Measurements from ENCODE around the gene SHISAL1. TPM values are rescaled to one million over a fixed set of nuclear protein-coding genes. Genes with fewer than 3 reads are reported as not detected.

Gene SHISAL1
- total RNA-seq, 1 donor from 2014 or later: 7.6 TPM

DNA sequence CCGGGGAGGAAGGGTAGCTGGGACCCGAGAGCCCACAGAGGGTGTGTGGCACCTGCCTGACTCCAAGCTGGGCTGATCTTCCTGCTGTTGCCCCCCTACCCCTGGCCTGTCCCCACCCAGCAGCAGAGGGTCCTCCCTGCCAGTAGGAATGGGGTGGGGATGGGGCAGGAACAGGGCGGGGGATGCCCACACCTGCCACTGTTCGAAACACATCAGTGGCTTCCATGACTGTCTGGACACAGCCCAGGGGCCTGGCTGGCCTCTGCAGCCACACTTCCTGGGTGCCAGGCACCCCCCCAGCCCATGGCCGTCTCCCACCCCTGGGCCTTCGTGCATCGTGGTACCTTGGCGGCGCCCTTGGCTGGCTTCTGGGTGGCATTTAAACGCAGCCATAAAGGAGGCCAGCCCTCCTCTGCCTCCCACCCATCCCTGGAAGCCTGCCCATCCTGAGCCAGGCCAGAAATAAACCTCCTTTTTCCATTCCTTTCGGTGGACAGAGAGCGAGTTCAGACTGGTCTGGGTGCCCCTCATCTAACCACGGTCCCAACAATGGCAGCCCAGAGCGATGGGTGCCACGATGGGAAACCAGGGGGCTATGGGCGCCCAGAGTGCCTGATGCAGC, 745 bp upstream of the SHISAL1 start:
- Histone ChIP-seq H3K4me1 (peaks cover 48% of the 10 kb centered on the region), H3K27ac (peak overlapping the region; percentile 92), H3K27me3 (no peaks in the 10 kb centered on the region), H3K4me3 (peak overlapping the region in 1 of 2 donors; percentile 45), H3K36me3 (no peaks in the 10 kb centered on the region), H3K9me3 (no peaks in the 10 kb centered on the region)
- TF ChIP-seq, protein P1, sequence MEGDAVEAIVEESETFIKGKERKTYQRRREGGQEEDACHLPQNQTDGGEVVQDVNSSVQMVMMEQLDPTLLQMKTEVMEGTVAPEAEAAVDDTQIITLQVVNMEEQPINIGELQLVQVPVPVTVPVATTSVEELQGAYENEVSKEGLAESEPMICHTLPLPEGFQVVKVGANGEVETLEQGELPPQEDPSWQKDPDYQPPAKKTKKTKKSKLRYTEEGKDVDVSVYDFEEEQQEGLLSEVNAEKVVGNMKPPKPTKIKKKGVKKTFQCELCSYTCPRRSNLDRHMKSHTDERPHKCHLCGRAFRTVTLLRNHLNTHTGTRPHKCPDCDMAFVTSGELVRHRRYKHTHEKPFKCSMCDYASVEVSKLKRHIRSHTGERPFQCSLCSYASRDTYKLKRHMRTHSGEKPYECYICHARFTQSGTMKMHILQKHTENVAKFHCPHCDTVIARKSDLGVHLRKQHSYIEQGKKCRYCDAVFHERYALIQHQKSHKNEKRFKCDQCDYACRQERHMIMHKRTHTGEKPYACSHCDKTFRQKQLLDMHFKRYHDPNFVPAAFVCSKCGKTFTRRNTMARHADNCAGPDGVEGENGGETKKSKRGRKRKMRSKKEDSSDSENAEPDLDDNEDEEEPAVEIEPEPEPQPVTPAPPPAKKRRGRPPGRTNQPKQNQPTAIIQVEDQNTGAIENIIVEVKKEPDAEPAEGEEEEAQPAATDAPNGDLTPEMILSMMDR (IDR thresholded peaks at IDR 0.05): no peak
- TF ChIP-seq POLR2A (IDR thresholded peaks at IDR 0.05) (no peak), POLR2AphosphoS5 (IDR thresholded peaks at IDR 0.05; ENCODE audit: insufficient read depth in 1 of 2, low read depth in 1 of 2) (no peak)
- intact Hi-C loops (cut with DNase I): no loop called here
- no peak for DNase-seq (ENCODE audit: extremely low spot score in 2 of 2)

GRCh38 chr22:44311855-44312170, 938 bp downstream of the SHISAL1 start:
- intact Hi-C loops (cut with DNase I): no loop called here
- TF ChIP-seq, protein P1 (IDR thresholded peaks at IDR 0.05): no peak
- TF ChIP-seq POLR2A (IDR thresholded peaks at IDR 0.05) (no peak), POLR2AphosphoS5 (IDR thresholded peaks at IDR 0.05; ENCODE audit: insufficient read depth in 1 of 2, low read depth in 1 of 2) (peak in 1 of 2 donors; percentile 41)
- H3K4me3 ChIP-seq: peak overlapping the region; percentile 27 to 45
- H3K27me3 ChIP-seq: no peaks in the 10 kb centered on the region
- no peak for DNase-seq (ENCODE audit: extremely low spot score in 2 of 2)
- H3K9me3 ChIP-seq: no peaks in the 10 kb centered on the region
- no peaks in the 10 kb centered on the region for H3K36me3 ChIP-seq
- peaks cover 61% of the 10 kb centered on the region for H3K4me1 ChIP-seq
- peak overlapping the region; percentile 92 for H3K27ac ChIP-seq

DNA sequence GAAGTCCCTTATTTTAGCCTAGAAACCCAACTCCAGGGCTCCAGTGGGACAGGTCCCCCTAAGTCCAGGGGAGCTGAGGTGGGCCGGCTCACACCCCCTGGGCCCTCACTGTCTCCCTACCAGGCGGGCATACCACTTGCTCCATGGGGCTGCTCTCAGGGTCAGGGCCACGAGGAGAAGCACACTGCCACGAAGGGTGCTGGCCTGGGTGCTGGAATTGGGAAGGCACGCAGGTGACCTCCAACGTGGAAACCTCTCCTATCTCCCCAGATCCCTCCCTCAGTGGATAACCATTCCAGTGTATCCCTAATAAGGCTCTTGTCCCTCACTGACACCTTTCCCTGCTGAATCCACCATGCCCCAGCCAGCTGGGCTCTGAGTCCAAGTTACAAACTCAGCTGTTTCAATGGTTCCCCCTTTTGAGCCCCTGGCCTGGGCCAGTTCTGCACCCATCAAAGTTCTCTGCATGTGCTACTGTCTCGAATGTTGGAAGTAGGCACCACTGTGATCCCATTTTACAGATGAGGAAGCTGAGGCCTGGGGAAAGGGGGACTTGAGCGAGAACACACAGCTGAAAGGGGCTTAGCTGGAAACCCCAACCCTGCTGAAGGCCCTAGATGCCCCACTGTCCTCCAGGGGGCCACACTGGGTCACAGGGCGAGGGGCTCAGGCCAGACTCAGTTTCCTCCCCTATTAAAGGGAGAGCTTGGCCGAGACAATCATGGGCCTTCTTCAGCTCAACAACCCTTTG, 1.5 kb downstream of the SHISAL1 start:
- H3K36me3 ChIP-seq: no peaks in the 10 kb centered on the region
- peaks cover 61% of the 10 kb centered on the region for H3K4me1 ChIP-seq
- DNase-seq (ENCODE audit: extremely low spot score in 2 of 2): no peak
- no peaks in the 10 kb centered on the region for H3K27me3 ChIP-seq
- intact Hi-C loops (cut with DNase I): no loop called here
- H3K4me3 ChIP-seq: peak overlapping the region; percentile 10 to 45
- TF ChIP-seq, protein P1 (IDR thresholded peaks at IDR 0.05): no peak
- TF ChIP-seq POLR2AphosphoS5 (IDR thresholded peaks at IDR 0.05; ENCODE audit: insufficient read depth in 1 of 2, low read depth in 1 of 2): no peak
- TF ChIP-seq POLR2A (IDR thresholded peaks at IDR 0.05): no peak
- H3K9me3 ChIP-seq: no peaks in the 10 kb centered on the region
- peak overlapping the region; percentile 92 for H3K27ac ChIP-seq

- Histone ChIP-seq H3K36me3 (no peaks in the 10 kb centered on the region), H3K27ac (peak overlapping the region; percentile 92), H3K4me1 (peaks cover 77% of the 10 kb centered on the region), H3K9me3 (no peaks in the 10 kb centered on the region), H3K4me3 (peak overlapping the region in 1 of 2 donors; percentile 34), H3K27me3 (no peaks in the 10 kb centered on the region)
- DNase-seq (ENCODE audit: extremely low spot score in 2 of 2): no peak
- TF ChIP-seq, protein P1 (IDR thresholded peaks at IDR 0.05): no peak
- intact Hi-C loops (cut with DNase I): no loop called here
These were observed 3.1 kb downstream of the SHISAL1 start for GRCh38 chr22:44309647-44310046.

- Histone ChIP-seq H3K36me3 (no peaks in the 10 kb centered on the region), H3K4me1 (peaks cover 83% of the 10 kb centered on the region), H3K9me3 (no peaks in the 10 kb centered on the region), H3K27ac (peak overlapping the region; percentile 92), H3K27me3 (no peaks in the 10 kb centered on the region), H3K4me3 (peak overlapping the region in 1 of 2 donors; percentile 34)
- no peak for DNase-seq (ENCODE audit: extremely low spot score in 2 of 2)
- intact Hi-C loops (cut with DNase I): no loop called here
- TF ChIP-seq POLR2A (IDR thresholded peaks at IDR 0.05) (no peak), POLR2AphosphoS5 (IDR thresholded peaks at IDR 0.05; ENCODE audit: insufficient read depth in 1 of 2, low read depth in 1 of 2) (peak in 1 of 2 donors; percentile 74)
These were observed 3.6 kb downstream of the SHISAL1 start for GRCh38 chr22:44309137-44309536.
